ENCODE results near the gene SLC22A7.

DNA sequence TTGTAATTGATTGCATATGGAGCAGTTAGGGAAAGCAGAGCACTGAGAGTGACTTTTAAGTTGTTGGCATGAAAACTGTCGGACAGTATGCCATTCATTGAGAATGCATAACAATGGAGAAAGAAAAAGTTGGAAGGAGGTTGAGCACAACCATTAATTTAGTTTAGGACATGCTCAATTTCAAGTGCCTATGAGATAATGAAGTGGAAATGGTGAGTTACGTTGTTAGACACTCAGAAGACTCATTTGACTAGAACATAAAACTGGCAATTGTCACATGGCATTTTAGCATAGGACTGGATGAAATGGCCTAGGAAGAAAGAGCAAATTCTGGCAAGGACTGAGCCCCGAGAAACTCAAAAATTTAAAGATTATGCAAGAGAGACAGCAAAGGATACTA lies 49.4 kb downstream of the SLC22A7 start:
- TF ChIP-seq EZH2 (IDR thresholded peaks at IDR 0.05; ENCODE audit: low read depth, low read length, severe bottlenecking): no peak
- no peak for TF ChIP-seq EP300 (IDR thresholded peaks at IDR 0.05; ENCODE audit: borderline replicate concordance in 1 of 2, low read depth in 2 of 2, low read length in 2 of 2)
